ENCODE data around the gene PPT2.
"Not testable (repeated sequence)": the region's sequence is repeated elsewhere in the genome, so short reads cannot be mapped to it uniquely, and the experiment has no call there.

DNA sequence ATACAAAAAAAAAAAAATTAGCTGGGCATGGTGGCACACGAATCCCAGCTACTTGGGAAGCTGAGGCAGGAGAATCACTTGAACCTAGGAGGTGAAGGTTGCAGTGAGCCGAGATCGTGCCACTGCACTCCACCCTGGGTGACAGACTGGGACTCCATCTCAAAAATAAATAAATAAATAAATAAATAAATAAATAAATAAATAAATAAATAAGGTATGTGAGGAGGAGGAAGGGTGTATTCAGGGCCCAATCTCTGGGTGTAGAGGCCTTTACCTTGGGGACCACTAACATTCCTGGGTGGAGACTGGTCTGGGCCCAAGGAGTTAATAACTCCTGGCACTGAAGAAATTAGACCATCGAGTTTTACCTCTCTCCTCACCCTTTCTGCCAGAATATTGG lies 57.5 kb downstream of the PPT2 start:
- TF ChIP-seq, protein P1, sequence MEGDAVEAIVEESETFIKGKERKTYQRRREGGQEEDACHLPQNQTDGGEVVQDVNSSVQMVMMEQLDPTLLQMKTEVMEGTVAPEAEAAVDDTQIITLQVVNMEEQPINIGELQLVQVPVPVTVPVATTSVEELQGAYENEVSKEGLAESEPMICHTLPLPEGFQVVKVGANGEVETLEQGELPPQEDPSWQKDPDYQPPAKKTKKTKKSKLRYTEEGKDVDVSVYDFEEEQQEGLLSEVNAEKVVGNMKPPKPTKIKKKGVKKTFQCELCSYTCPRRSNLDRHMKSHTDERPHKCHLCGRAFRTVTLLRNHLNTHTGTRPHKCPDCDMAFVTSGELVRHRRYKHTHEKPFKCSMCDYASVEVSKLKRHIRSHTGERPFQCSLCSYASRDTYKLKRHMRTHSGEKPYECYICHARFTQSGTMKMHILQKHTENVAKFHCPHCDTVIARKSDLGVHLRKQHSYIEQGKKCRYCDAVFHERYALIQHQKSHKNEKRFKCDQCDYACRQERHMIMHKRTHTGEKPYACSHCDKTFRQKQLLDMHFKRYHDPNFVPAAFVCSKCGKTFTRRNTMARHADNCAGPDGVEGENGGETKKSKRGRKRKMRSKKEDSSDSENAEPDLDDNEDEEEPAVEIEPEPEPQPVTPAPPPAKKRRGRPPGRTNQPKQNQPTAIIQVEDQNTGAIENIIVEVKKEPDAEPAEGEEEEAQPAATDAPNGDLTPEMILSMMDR (IDR thresholded peaks at IDR 0.05; ENCODE audit: extremely low read depth in 1 of 2, insufficient read depth in 1 of 2, low read depth in 1 of 2, low read length in 2 of 2) = not testable (repeated sequence)
- not testable (repeated sequence) for TF ChIP-seq EZH2 (IDR thresholded peaks at IDR 0.05; ENCODE audit: borderline replicate concordance, low read depth, low read length, severe bottlenecking)

All from endothelial cell of umbilical vein (primary cell).